ENCODE data around the gene ADGRG2.
"Not testable (repeated sequence)": the region's sequence is repeated elsewhere in the genome, so short reads cannot be mapped to it uniquely, and the experiment has no call there.

The ADGRG2 gene

DNA sequence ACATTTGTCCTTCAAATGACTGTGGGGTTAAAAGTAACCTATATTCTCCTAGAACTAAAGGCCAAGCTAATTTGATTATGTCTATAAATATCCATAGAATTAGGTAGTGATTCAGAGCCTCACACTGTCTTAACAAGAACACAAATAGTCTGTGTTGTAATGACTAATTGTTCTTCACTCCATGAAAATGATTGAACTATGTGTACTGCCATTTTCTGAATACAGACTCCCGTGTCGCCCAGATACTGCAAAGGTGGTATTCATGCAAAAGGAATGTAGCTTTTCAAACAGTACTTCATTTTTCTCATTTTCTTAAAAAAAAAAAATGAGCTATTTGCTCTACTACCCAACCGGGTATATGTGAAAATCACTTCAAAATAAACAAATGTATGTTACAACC is 127.0 kb downstream of the ADGRG2 start:
- peak; percentile 82 for DNase-seq

DNA sequence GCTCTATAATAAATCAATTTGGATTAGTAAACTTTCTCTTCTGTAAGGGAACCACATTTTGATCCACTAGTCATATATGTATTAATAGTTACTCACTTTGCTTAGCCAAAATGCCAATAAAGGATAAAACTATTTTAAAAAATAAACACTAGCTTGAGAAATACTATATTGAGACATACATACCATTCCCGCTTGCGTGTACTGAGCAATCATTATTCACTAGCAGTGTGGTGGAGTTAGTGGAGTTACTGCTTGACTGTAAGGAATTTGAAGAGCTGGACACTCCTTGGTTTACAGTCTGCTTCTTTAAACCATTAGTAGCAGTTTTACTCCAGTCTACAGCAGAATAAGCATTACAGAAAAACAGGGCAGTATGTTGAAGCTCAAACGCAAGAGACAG is 127.6 kb downstream of the ADGRG2 start:
- peak; percentile 87 for DNase-seq

DNA sequence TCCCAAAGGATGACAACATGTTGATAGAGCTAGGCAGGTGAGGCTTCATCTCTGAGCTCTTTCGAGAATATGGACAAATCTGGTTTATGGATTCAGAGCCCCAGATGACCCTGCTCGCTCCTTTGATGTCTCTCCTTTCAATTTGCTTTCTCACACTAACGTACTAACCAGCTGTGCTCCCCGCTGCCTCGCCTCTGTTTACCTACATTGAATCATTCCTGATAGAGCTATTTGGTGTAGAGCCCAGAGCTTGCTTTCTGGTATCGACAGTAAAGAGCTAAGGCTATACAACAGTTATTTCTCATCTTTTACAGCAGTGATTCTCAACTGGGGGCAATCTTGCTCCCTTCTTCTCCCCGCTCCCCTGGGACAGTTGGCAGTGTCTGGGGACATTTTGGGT is 129.4 kb downstream of the ADGRG2 start:
- no peak for DNase-seq

DNA sequence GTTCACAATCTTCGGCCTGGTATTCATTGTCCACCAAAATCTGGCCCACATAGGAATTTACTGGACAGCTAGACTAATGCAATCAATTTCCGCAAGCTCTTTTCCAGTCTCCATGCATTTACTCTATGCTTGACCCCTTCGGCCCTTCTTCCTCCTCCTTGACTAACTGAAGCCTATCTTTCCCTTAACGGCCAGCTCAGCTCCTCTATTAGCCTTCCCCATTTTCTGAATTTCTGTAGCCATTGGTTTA is 137.2 kb downstream of the ADGRG2 start:
- DNase-seq, result no peak

DNA sequence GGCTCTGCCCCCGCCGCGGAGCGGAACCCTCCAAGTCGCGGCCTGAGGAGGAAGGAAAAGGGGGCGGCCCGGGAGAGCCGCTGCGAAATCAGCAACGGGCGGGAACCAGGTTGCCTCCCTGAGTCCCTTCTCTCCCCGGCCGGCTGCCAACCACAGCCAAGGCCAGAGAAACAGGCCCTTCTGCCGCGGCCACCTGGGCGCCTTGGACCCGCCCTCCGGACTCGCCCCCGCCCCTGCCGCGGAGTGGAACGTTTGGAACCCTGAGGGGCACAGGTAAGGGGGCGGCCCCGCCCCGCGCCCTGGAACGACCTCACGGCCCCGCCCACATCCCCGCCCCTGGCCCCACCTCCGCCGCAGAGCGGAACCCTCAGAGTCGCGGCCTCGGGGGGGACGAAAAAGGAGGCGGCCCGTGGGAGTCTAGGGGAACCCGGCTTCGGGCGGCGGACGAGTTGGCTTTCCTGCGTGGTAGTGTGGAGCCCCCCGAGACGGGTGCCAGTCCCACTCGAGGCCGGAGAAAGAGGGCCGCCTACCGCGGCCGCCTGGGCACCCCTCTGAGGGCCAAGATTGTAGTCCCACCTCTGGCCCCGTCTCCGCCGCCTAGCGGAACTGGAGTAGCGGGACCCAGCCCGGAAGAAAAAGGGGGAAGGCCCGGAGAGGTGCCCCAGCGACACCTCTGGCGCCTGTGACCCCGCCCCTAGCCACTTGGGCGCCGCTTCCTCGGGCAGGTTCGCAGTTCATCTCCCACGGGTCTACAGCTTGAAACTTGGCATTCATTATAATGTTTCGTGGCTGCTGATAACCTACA is 137.7 kb downstream of the ADGRG2 start:
- peak; percentile 77 for DNase-seq

DNA sequence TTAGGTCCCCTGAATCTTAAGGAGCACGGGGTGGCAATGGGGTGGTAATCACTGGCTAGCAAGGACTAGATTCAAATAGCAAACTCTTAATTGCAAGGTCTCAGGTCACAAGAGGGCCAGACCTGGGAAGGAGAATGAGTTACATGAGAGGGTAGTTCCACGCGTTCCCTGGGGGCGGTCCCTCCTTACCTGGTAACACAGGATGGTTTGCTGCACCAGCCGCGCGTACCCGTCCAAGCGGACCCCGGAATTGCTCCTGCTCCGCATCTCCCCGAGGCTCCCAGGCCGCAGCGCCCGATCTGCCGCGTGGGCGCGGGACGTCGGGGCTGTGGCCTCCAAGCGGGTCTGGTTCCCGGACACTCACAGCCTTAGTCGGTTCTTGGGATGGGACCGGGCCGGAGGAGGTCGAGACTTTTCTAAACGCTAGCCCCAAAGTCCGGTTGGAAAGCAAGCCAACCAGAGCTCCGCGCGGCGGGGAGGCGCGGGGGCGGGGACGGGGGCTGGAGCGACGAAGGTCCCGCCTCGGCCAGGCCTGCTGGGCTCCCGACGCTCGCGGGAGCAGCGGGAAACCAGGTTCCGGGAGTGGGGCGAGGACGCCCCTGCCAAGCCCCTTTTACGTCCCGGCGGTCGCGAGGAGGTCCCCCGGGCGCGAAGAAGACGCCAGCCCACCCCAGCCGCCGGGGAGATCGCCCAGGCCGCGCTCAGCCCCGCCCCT is 138.4 kb downstream of the ADGRG2 start, which contains the start of gene PHKA2:
TSS of gene PHKA2 (minus strand) at position 449 of the 715 bp plus-strand sequence. CDS start at position 267, 182 bp downstream.
- no peak for DNase-seq

DNA sequence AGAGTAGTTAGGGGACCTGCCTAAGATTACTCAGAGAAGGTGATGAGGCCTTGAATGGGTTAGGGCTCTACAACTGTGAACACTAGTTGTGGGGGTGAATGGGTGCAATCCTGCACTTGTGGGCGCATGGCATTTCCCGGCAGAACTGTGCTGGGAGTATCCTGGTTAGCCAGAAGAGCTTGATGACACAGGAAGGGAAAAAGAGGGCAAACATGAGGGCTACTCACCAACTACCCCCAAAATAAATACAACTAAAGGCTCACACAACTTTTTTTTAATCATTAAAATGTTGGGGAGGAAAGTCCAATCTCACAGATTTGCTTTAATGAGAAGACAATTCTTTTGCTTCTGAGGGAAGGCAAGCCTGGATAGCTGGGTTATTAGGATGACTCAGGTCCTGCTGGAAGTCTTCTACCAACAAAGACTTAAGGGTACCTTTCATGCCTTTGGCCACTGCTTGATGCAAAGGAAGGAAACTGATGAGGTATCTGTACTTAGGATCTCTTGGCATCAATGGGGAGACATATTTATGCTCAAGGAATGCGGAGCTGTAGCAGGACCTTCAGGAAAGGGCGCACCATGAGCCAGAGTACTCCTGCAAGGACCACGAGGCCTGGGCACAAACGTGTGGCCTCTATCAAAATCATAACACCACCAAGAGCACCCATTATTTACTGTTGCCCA is 141.0 kb downstream of the ADGRG2 start:
- no peak for DNase-seq

DNA sequence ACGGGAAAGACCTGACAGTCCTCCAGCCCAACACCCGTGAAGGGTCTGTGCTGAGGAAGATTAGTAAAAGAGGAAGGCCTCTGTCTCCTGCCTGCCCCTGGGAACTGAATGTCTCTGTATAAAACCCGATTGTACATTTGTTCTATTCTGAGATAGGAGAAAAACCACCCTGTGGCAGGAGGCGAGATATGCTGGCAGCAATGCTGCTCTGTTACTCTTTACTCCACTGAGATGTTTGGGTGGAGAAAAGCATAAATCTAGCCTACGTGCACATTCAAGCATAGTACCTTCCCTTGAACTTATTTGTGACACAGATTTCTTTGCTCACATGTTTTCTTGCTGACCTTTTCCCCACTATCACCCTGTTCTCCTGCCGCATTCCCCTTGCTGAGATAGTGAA is 142.0 kb downstream of the ADGRG2 start:
- DNase-seq, result not testable (repeated sequence)

DNA sequence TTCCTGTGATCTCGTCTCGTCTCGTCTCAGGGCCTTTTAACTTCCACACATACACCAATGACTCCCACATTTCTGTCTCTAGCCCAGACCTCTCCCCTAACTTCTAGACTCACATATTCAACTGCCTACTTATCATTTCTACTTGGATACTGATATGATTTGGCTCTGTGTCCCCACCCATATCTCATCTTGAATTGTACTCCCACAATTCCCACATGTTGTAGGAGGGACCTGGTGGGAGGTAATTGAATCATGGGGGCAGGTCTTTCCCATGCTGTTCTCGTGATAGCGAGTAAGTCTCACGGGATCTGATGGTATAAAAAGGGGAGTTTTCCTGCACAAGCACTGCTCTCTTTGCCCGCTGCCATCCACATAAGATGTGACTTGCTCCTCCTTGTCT is 147.3 kb downstream of the ADGRG2 start:
- DNase-seq, result no peak

DNA sequence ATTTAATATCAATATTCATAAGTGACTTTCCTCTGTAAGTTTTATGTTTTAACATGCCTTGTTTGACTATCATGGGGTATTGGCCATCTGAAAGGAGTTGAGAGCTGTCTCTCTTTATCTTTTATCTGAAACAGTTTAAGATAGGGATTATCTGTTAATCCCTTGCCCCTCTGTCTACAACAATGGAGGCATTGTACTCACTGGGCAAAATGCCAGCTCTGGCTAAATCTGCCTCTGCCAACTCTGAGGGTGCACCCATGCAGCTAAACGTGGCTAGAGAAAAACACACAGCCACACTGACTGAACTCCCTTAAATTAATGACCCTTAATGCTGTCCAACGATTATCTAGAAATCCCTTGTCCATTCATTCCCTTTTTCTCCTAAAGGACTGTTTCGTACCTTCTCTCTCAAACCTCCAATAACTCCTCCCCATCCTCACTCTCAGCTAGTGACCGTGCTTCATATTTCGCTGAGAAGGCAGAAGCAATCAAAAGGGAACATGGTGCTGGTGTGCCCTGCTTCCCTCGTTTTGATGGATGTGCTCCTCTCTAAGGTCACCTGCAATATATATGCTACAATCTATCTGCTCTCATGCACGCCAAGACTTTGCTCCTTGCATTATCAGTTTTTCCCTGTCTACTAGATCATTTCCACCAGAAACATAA is 148.6 kb downstream of the ADGRG2 start:
- DNase-seq, result no peak

DNA sequence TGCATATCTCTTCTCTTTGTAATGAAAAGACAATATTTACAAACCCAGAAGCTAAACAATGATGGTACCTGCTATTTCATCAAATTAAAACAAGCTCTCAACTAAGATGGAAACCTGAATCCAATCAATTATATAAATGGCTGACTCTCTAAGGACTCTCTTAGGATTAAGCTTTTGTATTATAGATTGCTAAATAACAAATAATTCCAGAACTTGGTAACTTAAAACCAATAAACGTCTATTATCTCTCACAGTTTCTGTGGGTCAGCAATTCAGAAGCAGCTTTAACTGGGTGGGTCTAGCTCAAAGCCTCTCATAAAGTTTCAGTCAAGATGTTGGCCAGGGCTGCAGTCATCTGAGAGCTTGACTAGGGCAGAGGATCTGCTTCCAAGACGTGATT is 150.8 kb downstream of the ADGRG2 start:
- DNase-seq, result no peak

DNA sequence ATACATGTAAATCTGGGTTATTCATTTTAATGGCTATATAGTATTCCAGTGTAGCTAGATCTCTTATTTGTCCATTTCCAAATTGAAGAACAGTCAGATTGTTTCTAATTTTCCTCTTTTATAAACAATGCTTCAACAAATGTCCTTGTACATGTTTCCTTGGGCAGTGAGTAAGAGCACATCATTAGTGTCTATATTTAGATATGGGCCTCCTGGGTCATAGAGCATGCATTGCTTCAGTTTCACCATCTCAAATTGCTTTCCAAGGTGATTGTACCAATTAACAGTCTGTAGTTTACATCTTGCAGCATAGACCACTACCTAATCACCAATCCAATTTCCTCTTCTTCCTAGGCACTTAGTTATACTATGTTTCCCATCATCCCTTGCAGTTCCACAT is 151.8 kb downstream of the ADGRG2 start:
- DNase-seq, result no peak

DNA sequence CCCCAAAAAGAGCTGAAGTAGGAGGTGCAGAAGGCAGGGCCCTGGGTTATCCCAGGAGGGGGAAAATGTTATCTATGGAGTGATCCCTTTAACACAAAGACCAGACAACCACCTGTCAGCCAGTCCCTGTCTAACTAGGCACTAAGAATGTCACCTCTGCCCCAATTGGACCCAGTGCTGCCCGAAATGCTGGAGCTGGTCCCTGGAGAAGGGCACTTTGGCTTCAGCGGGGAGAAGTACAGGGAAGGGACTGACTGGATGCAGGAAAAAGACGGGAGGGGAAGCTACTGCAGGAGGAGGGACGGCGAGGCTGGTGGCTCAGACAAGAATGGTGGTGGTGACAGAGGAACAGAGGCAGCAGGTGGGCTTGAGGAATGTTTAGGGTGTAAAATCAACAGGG is 155.6 kb downstream of the ADGRG2 start:
- no peak for DNase-seq

DNA sequence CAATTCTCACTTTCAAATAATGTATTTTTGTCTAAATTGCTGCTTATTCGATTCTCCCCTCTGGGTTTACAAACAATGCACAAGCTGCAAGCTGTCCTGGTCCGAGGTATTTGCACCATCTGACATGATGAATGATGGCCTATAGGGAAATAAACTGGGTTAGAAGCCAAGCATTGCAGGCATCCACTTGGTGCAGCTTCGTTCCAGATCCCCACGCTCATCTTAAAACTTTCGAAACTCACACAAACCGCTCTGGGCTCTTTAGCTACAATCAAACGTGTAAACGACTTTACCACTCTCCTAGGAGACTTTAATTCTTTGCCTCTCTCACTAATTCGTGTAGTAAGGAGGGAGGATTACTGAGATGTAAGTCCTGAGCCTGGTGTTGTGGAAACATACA is 157.4 kb downstream of the ADGRG2 start:
- DNase-seq, result peak; percentile 12

DNA sequence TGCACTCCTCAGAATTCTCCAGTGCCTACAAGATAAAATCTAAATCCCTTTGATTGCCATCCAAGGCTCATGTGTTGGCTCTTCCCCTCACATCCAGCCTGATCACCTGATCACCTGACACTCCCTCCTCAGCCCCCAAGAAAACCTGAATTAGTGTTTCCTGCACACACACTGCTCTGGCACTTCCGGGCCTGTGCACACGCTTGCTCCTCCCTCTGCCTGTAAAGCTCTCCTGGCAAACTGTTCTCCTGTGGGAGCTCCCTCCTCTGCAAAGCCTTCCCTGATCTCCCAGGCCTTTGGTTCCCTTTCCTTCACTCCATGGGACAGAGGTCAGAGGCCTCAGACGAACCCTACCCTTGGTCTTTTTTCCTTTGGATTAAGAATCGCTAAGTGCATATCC is 158.2 kb downstream of the ADGRG2 start:
- DNase-seq, result no peak

DNA sequence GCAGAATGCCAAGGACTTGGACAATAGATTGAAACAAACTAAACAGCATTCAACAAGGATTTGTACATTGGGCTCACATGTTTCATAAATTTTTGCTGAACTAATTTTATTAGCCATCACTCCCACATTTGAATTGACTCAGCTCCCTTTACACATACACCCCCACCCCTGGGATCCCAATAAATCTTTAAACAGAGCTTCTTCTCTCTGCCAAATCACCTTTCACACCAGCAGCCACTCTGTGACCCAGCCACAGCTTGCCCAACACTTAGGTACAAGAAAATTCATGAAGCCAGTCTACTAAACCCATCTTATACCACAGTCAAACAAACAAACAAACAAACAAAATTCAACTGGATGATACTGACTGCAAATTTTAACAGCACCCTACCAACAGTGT is 159.9 kb downstream of the ADGRG2 start:
- DNase-seq, result no peak

DNA sequence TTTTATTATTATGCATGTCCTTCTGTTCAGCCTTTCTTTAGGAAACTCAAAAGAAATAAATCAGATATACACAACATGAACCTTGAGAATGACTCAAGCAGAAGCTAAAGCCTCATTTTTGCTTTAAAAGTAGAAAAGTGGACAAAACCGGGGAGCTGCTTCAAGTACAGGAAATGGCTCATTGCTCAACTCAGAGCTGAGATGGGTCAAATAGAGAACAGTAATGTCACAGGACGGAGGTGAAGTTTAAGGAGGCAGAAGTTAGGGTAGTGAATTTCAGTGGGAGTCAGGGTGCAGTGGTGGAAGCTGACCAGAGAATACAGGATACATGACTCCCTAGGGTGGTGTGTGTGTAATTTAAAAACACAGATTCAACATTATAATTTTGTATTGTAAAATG is 160.6 kb downstream of the ADGRG2 start:
- no peak for DNase-seq

DNA sequence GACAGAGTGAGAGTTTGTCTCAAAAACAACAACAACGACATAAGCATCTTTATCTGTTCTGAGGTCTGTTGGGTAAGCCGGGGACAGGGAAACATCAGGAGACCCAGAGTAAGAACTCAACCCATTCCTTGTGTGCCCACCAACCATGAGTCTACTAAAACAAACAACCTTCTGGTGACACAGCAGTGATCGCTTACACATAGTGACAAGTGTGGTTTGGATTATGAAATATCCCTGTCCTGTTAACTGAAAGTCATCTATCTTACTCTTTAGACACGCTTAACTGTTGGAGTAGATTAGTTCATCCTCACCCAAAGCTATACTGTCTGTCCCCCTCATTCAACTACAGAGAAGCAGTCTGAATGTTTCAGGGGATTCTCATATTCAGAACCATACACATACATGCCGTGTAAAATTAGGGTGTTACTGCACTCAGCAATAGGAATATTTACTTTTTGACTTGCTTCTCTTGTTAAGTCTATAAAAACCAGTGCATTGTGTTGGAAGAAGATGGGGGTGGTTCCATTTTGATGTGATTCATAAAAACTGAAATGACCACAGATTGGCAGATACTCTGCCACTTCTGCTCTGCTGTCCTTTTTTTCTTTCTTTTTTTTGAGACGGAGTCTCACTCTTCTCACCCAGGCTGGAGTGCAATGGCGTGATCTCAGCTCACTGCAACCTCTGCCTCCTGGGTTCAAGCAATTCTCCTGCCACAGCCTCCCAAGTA is 165.8 kb downstream of the ADGRG2 start:
- DNase-seq, result no peak

DNA sequence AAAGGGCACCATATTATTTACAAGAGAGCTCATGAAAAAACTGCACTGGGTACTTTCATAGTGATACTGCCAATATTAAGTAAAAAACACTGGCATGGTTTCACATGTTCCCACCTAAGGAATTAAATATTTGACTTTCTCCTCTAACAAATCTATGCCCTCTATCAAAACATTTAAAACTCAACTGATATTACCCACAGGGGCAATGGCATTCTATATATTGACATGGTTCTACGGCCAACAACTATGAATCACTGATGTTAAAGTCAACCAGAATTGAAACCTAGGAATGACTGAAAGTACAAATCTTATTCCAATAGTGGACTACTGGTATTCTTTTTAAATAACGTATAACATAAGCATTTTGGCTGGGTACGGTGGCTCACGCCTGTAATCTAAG is 166.6 kb downstream of the ADGRG2 start:
- DNase-seq, result no peak

DNA sequence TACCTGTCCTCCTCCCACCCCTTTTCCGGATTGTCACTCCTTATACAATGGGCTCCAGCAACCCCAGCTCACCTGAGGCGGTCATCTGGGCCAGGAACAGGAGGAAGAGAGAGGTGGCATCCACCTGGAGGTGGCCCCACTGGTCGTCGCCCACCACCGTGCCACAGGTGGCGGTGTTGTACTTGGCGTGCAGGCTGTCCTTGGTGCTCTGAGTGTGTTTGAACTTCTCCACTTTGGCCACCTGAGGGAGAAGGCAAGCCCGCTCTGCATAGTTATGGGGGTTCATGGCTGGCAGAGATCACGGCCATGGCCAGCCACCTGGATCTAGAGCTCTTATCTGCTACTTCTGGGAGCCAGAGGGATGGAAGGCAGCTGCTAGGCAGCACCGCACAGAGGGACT is 171.2 kb downstream of the ADGRG2 start:
- no peak for DNase-seq

DNA sequence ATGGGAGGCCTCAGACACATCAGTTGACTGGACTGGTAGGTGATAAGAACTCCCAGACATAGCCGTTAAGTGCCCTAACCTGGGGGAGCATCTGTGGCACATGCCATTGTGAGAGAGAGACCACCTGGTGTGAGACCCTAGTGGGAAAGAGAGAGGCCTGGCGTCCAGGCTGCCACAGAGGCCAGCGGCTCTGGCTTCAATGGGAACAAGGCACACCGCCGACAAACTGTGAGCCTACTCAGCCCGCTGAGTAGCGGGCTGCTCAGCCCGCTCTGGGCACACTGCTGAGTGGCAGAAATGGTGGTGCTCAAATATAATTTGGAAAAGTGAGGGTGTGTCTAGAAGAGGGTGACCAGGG is 172.3 kb downstream of the ADGRG2 start:
- DNase-seq, result no peak

DNA sequence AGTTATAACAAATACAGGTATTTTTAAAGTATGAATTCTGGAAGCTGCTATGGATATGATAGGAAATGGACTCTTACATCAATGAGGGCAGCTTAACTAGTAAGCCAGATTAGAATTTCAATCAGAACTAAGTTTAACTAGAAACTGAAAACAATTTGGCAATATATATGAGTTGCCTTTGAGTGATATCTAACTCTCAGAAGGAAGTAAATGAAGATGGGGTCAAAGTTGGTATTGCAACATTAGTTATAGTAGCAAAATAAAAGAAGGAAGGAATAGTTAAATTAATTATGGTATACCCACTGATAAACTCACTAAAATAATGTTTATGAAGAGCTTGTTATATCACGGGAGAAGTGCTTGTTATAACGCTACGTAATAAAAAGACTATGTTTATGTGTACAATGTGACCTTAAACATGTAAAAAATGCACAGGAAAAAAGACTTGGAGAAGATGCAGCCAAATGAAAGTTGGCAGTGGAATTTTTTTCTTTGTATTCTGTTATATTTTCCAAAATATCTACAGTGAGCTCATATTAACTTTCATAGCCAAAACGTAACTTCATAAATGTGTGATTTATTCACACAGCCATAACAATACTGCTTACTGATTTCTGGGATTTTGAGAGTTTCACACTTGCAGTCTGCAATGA is 172.9 kb downstream of the ADGRG2 start:
- no peak for DNase-seq

DNA sequence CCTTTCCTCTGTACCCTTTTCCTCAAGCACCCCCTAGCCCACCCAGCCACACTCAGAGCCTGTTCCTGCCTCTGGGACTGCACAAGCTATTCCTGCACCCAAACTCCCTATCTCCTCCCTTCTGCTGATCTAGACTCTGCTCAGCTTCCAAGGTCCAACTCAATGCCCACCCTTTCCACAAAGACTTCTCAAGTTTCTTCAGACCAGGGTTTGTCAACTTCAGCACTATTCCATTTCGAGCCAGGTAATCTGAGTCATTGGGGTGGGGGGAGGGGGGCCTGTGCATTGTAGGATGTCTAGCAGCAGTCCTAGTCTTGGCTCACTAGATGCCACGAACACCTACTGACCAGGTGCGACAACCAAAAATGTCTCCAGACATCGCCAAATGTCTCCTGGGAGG is 175.7 kb downstream of the ADGRG2 start:
- DNase-seq, result no peak

Measured in fibroblast of skin of right quadriceps (primary cell).